Stimulated activated CD8-positive, alpha-beta memory T cell treated with anti-CD3 and anti-CD28 coated beads, Interleukin-7, amount 100 ng/mL, for 4 hours (primary cell): Measurements from ENCODE around the gene EPHA7.

Source experiments
- DNase-seq, 2 donors: peaks; one replicate each; pipeline ENCODE4 v3.0.0-alpha.2; 2020; ENCODE audit warnings: low read depth in 2 of 2

The EPHA7 gene

GRCh38 chr6:93325761-93326160 is 93.6 kb downstream of the EPHA7 start:
- no peak for DNase-seq

GRCh38 chr6:93323630-93324029 is 95.7 kb downstream of the EPHA7 start:
- no peak for DNase-seq

GRCh38 chr6:93322651-93323050 is 96.7 kb downstream of the EPHA7 start:
- no peak for DNase-seq

GRCh38 chr6:93319304-93319703 is 100.1 kb downstream of the EPHA7 start:
- DNase-seq = no peak

GRCh38 chr6:93318121-93318520 is 101.2 kb downstream of the EPHA7 start:
- DNase-seq = no peak

GRCh38 chr6:93317592-93317991 is 101.8 kb downstream of the EPHA7 start:
- no peak for DNase-seq

GRCh38 chr6:93307505-93308409 is 111.6 kb downstream of the EPHA7 start:
- DNase-seq = no peak

- no peak for DNase-seq
Observed at GRCh38 chr6:93305088-93305487, 114.3 kb downstream of the EPHA7 start.

GRCh38 chr6:93304505-93304904 is 114.9 kb downstream of the EPHA7 start:
- no peak for DNase-seq

- no peak for DNase-seq
Observed at GRCh38 chr6:93300661-93301060, 118.7 kb downstream of the EPHA7 start.

GRCh38 chr6:93299622-93300021 is 119.7 kb downstream of the EPHA7 start:
- DNase-seq = no peak

GRCh38 chr6:93295631-93296030 is 123.7 kb downstream of the EPHA7 start:
- no peak for DNase-seq

- no peak for DNase-seq
Observed at GRCh38 chr6:93294879-93295278, 124.5 kb downstream of the EPHA7 start.

GRCh38 chr6:93293872-93294271 is 125.5 kb downstream of the EPHA7 start:
- no peak for DNase-seq

GRCh38 chr6:93293460-93293859 is 125.9 kb downstream of the EPHA7 start:
- DNase-seq = no peak

GRCh38 chr6:93282521-93283031 is 136.8 kb downstream of the EPHA7 start:
- no peak for DNase-seq

GRCh38 chr6:93278241-93278640 is 141.1 kb downstream of the EPHA7 start:
- no peak for DNase-seq

GRCh38 chr6:93272896-93273295 is 146.5 kb downstream of the EPHA7 start:
- no peak for DNase-seq

- no peak for DNase-seq
Observed at GRCh38 chr6:93272211-93272610, 147.1 kb downstream of the EPHA7 start.

- DNase-seq = no peak
Observed at GRCh38 chr6:93266116-93266817, 153.1 kb downstream of the EPHA7 start.

GRCh38 chr6:93260881-93261280 is 158.5 kb downstream of the EPHA7 start:
- DNase-seq = no peak

GRCh38 chr6:93259332-93259731 is 160.0 kb downstream of the EPHA7 start:
- DNase-seq = no peak

GRCh38 chr6:93252930-93253329 is 166.4 kb downstream of the EPHA7 start:
- no peak for DNase-seq
